ENCODE results near the gene ACSF3. TPM values are rescaled to one million over a fixed set of nuclear protein-coding genes. Genes with fewer than 3 reads are reported as not detected.

ACSF3 gene
- total and polyA plus RNA-seq, 2 donors (not counting 1 experiment from before 2014, with no cell fraction given) = 9.2 to 23.1 TPM

- no peaks in the 10 kb centered on the region for H3K27me3 ChIP-seq (ENCODE audit: control insufficient read depth, insufficient read depth, low read length)
- no peaks in the 10 kb centered on the region for H4K20me1 ChIP-seq (ENCODE audit: control insufficient read depth, extremely low read depth, insufficient read depth, low read length)
- H3K4me1 ChIP-seq (ENCODE audit: control insufficient read depth, extremely low read depth, insufficient read depth, low read length) = no peaks in the 10 kb centered on the region
- H3K27ac ChIP-seq (ENCODE audit: insufficient read depth, low read length) = no peak overlapping the region
- H3K4me3 ChIP-seq (replicated peaks in 1 of 4; ENCODE audit: control extremely low read depth in 1 of 4, insufficient read depth in 1 of 4, low read depth in 3 of 4, low read length in 4 of 4) = no peak overlapping the region
- H3K36me3 ChIP-seq (ENCODE audit: control insufficient read depth, insufficient read depth, low read length) = peaks cover 13% of the 10 kb centered on the region
- TF ChIP-seq EZH2 (IDR thresholded peaks at IDR 0.05; ENCODE audit: low read length, missing control alignments) = no peak
- TF ChIP-seq, protein P1, sequence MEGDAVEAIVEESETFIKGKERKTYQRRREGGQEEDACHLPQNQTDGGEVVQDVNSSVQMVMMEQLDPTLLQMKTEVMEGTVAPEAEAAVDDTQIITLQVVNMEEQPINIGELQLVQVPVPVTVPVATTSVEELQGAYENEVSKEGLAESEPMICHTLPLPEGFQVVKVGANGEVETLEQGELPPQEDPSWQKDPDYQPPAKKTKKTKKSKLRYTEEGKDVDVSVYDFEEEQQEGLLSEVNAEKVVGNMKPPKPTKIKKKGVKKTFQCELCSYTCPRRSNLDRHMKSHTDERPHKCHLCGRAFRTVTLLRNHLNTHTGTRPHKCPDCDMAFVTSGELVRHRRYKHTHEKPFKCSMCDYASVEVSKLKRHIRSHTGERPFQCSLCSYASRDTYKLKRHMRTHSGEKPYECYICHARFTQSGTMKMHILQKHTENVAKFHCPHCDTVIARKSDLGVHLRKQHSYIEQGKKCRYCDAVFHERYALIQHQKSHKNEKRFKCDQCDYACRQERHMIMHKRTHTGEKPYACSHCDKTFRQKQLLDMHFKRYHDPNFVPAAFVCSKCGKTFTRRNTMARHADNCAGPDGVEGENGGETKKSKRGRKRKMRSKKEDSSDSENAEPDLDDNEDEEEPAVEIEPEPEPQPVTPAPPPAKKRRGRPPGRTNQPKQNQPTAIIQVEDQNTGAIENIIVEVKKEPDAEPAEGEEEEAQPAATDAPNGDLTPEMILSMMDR (conservative IDR thresholded peaks at IDR 0.05 in 1 of 2, IDR thresholded peaks at IDR 0.05 in 1 of 2; ENCODE audit: low read depth in 1 of 2, low read length in 2 of 2) = no peak
- H3K9ac ChIP-seq (ENCODE audit: insufficient read depth, low read length) = no peak overlapping the region
- H3K9me3 ChIP-seq (ENCODE audit: control insufficient read depth, insufficient read depth, low read depth, low read length) = no peaks in the 10 kb centered on the region
- DNase-seq (ENCODE audit: low read depth in 2 of 2) = no peak
- H3K4me2 ChIP-seq (ENCODE audit: extremely low read depth, insufficient read depth, low read length) = no peak overlapping the region
- H2AFZ ChIP-seq (ENCODE audit: low read length) = no peak overlapping the region
- no peaks in the 10 kb centered on the region for H3K79me2 ChIP-seq (ENCODE audit: control insufficient read depth, insufficient read depth, low read length)
These were observed 44.2 kb downstream of the ACSF3 start for GRCh38 chr16:89137666-89138512.

DNA sequence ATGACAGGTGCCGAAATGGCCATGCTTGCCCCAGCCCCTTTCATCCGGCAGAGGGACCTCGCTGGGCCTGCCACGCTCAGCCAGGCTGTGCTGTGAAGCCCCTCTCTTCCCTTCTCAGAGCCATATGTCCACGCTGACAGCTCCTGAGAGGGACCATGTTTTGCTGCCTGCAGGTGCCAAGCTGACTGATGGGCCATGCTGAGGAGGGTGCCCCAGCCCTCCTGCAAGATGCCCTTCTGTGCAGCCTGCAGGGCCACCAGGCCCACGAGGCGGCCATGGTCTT is 44.8 kb downstream of the ACSF3 start:
- no peak for TF ChIP-seq EZH2 (IDR thresholded peaks at IDR 0.05; ENCODE audit: low read length, missing control alignments)
- TF ChIP-seq, protein P1 (conservative IDR thresholded peaks at IDR 0.05 in 1 of 2, IDR thresholded peaks at IDR 0.05 in 1 of 2; ENCODE audit: low read depth in 1 of 2, low read length in 2 of 2) = no peak
- peaks cover 10% of the 10 kb centered on the region for H3K36me3 ChIP-seq (ENCODE audit: control insufficient read depth, insufficient read depth, low read length)

DNA sequence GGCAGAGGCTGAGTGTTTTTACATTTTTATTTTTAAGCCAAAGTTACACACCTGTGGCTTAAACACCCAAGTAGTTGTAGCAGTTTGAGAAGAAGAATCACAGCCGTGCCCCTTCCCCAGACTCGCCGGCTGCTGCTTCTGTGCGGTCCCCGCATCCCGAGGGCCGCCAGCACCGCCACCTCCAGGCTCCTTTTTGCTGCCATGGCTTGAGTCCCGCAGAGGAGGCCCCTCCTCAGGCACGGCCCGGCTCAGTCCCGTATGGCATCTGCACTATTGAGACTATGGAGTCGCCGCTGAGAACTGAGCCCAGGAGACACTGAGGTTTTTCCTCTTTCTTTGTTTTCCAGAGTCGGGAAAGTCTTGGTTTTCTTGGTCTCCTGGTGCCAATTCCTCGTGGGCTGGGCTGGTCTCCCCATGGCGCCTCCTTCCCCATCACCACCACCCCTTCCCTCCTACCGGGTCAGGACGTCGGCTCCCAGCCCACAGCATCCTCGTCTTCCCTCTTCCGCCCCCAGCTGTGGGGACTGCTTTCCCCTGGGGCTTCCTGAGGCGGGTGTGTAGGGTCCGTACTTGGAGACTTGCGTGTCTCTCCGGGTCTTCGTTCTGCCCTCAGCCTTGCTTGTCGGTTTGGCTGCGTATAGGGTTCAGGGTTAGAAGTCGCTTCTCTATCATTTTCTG is 45.3 kb downstream of the ACSF3 start:
- H3K4me1 ChIP-seq (ENCODE audit: control insufficient read depth, extremely low read depth, insufficient read depth, low read length) = no peaks in the 10 kb centered on the region
- H3K27ac ChIP-seq (ENCODE audit: insufficient read depth, low read length) = no peak overlapping the region
- no peaks in the 10 kb centered on the region for H3K9me3 ChIP-seq (ENCODE audit: control insufficient read depth, insufficient read depth, low read depth, low read length)
- no peak overlapping the region for H3K9ac ChIP-seq (ENCODE audit: insufficient read depth, low read length)
- no peaks in the 10 kb centered on the region for H4K20me1 ChIP-seq (ENCODE audit: control insufficient read depth, extremely low read depth, insufficient read depth, low read length)
- H2AFZ ChIP-seq (ENCODE audit: low read length) = no peak overlapping the region
- peaks cover 9% of the 10 kb centered on the region for H3K36me3 ChIP-seq (ENCODE audit: control insufficient read depth, insufficient read depth, low read length)
- H3K27me3 ChIP-seq (ENCODE audit: control insufficient read depth, insufficient read depth, low read length) = no peaks in the 10 kb centered on the region
- H3K4me3 ChIP-seq (replicated peaks in 1 of 4; ENCODE audit: control extremely low read depth in 1 of 4, insufficient read depth in 1 of 4, low read depth in 3 of 4, low read length in 4 of 4) = no peak overlapping the region
- no peaks in the 10 kb centered on the region for H3K79me2 ChIP-seq (ENCODE audit: control insufficient read depth, insufficient read depth, low read length)
- no peak for DNase-seq (ENCODE audit: low read depth in 2 of 2)
- no peak overlapping the region for H3K4me2 ChIP-seq (ENCODE audit: extremely low read depth, insufficient read depth, low read length)
- no peak for TF ChIP-seq EZH2 (IDR thresholded peaks at IDR 0.05; ENCODE audit: low read length, missing control alignments)
- TF ChIP-seq, protein P1 (conservative IDR thresholded peaks at IDR 0.05 in 1 of 2, IDR thresholded peaks at IDR 0.05 in 1 of 2; ENCODE audit: low read depth in 1 of 2, low read length in 2 of 2) = no peak

More for the DNA sequence above, 44.8 kb downstream of the ACSF3 start:
- no peak overlapping the region for H3K4me3 ChIP-seq (replicated peaks in 1 of 4; ENCODE audit: control extremely low read depth in 1 of 4, insufficient read depth in 1 of 4, low read depth in 3 of 4, low read length in 4 of 4)
- H3K4me2 ChIP-seq (ENCODE audit: extremely low read depth, insufficient read depth, low read length) = no peak overlapping the region
- no peak overlapping the region for H3K9ac ChIP-seq (ENCODE audit: insufficient read depth, low read length)
- H2AFZ ChIP-seq (ENCODE audit: low read length) = no peak overlapping the region
- no peak overlapping the region for H3K27ac ChIP-seq (ENCODE audit: insufficient read depth, low read length)
- no peaks in the 10 kb centered on the region for H3K27me3 ChIP-seq (ENCODE audit: control insufficient read depth, insufficient read depth, low read length)
- no peaks in the 10 kb centered on the region for H3K79me2 ChIP-seq (ENCODE audit: control insufficient read depth, insufficient read depth, low read length)
- no peaks in the 10 kb centered on the region for H3K9me3 ChIP-seq (ENCODE audit: control insufficient read depth, insufficient read depth, low read depth, low read length)
- no peaks in the 10 kb centered on the region for H3K4me1 ChIP-seq (ENCODE audit: control insufficient read depth, extremely low read depth, insufficient read depth, low read length)
- DNase-seq (ENCODE audit: low read depth in 2 of 2) = no peak
- no peaks in the 10 kb centered on the region for H4K20me1 ChIP-seq (ENCODE audit: control insufficient read depth, extremely low read depth, insufficient read depth, low read length)

All from fibroblast of lung (primary cell).